ENCODE measurements around the gene PCNX3. TPM values are rescaled to one million over a fixed set of nuclear protein-coding genes. Genes with fewer than 3 reads are reported as not detected.

The PCNX3 gene
- polyA plus RNA-seq, 1 donor (not counting 4 experiments of a cell fraction or from before 2014, with no cell fraction given): 6.1 TPM

GRCh38 chr11:65621460-65621859 lies 5.9 kb downstream of the PCNX3 start:
- no peak overlapping the region for H2AFZ ChIP-seq (ENCODE audit: control insufficient read depth, low read length)
- TF ChIP-seq CTCF (optimal IDR thresholded peaks at IDR 0.05 in 1 of 3, IDR thresholded peaks at IDR 0.05 in 1 of 3, conservative IDR thresholded peaks at IDR 0.05 in 1 of 3; ENCODE audit: extremely low read depth in 1 of 3, insufficient read depth in 2 of 3, low read length in 3 of 3): no peak
- no peak for TF ChIP-seq EZH2 (IDR thresholded peaks at IDR 0.05; ENCODE audit: low read length)
- H3K27ac ChIP-seq (ENCODE audit: control insufficient read depth, insufficient read depth, low read length): no peak overlapping the region
- no peak overlapping the region for H3K4me3 ChIP-seq (ENCODE audit: control insufficient read depth in 2 of 3, extremely low read depth in 1 of 3, insufficient read depth in 2 of 3, low read depth in 1 of 3, low read length in 3 of 3)
- H3K9ac ChIP-seq (ENCODE audit: control insufficient read depth, extremely low read depth, insufficient read depth, low read length): no peak overlapping the region
- no peak for FAIRE-seq
- no peaks in the 10 kb centered on the region for H3K9me1 ChIP-seq (ENCODE audit: control insufficient read depth, extremely low read depth, insufficient read depth, low read length)
- H3K36me3 ChIP-seq (ENCODE audit: control insufficient read depth in 2 of 2, extremely low read depth in 1 of 2, insufficient read depth in 2 of 2, low read length in 2 of 2): peaks cover 55 to 56% of the 10 kb centered on the region in 2 experiments
- H3K4me2 ChIP-seq (ENCODE audit: control insufficient read depth, extremely low read depth, insufficient read depth, low read depth, low read length): no peak overlapping the region
- no peaks in the 10 kb centered on the region for H3K9me3 ChIP-seq (ENCODE audit: control insufficient read depth, low read depth, low read length)
- no peak for DNase-seq (ENCODE audit: low read depth, low spot score)
- peaks cover 41% of the 10 kb centered on the region for H3K79me2 ChIP-seq (ENCODE audit: control insufficient read depth, insufficient read depth, low read length)
- no peaks in the 10 kb centered on the region for H3K27me3 ChIP-seq (ENCODE audit: control insufficient read depth, extremely low read depth, insufficient read depth, low read length)
- dilution Hi-C loops (cut with MboI; ENCODE audit: extremely low pct_ligation_motif_present, low sequenced_read_pairs): no loop called here
- H3K4me1 ChIP-seq (ENCODE audit: control insufficient read depth, extremely low read depth, insufficient read depth, low read length): peaks cover 8% of the 10 kb centered on the region
- peaks cover 2% of the 10 kb centered on the region for H4K20me1 ChIP-seq (ENCODE audit: control insufficient read depth, extremely low read depth, insufficient read depth, low read length)

- Histone ChIP-seq H3K9ac (ENCODE audit: control insufficient read depth, extremely low read depth, insufficient read depth, low read length) (no peak overlapping the region), H3K4me2 (ENCODE audit: control insufficient read depth, extremely low read depth, insufficient read depth, low read depth, low read length) (no peak overlapping the region), H3K9me1 (ENCODE audit: control insufficient read depth, extremely low read depth, insufficient read depth, low read length) (no peaks in the 10 kb centered on the region), H3K27me3 (ENCODE audit: control insufficient read depth, extremely low read depth, insufficient read depth, low read length) (no peaks in the 10 kb centered on the region), H3K36me3 (ENCODE audit: control insufficient read depth in 2 of 2, extremely low read depth in 1 of 2, insufficient read depth in 2 of 2, low read length in 2 of 2) (peaks cover 60% of the 10 kb centered on the region in 2 experiments), H3K4me1 (ENCODE audit: control insufficient read depth, extremely low read depth, insufficient read depth, low read length) (peaks cover 3% of the 10 kb centered on the region), H3K79me2 (ENCODE audit: control insufficient read depth, insufficient read depth, low read length) (peaks cover 36% of the 10 kb centered on the region), H2AFZ (ENCODE audit: control insufficient read depth, low read length) (no peak overlapping the region), H3K4me3 (ENCODE audit: control insufficient read depth in 2 of 3, extremely low read depth in 1 of 3, insufficient read depth in 2 of 3, low read depth in 1 of 3, low read length in 3 of 3) (no peak overlapping the region), H4K20me1 (ENCODE audit: control insufficient read depth, extremely low read depth, insufficient read depth, low read length) (peaks cover 2% of the 10 kb centered on the region), H3K9me3 (ENCODE audit: control insufficient read depth, low read depth, low read length) (no peaks in the 10 kb centered on the region), H3K27ac (ENCODE audit: control insufficient read depth, insufficient read depth, low read length) (no peak overlapping the region)
- dilution Hi-C loops (cut with MboI; ENCODE audit: extremely low pct_ligation_motif_present, low sequenced_read_pairs): no loop called here
- no peak for FAIRE-seq
- DNase-seq (ENCODE audit: low read depth, low spot score): no peak
- no peak for TF ChIP-seq EZH2 (IDR thresholded peaks at IDR 0.05; ENCODE audit: low read length)
- no peak for TF ChIP-seq CTCF (optimal IDR thresholded peaks at IDR 0.05 in 1 of 3, IDR thresholded peaks at IDR 0.05 in 1 of 3, conservative IDR thresholded peaks at IDR 0.05 in 1 of 3; ENCODE audit: extremely low read depth in 1 of 3, insufficient read depth in 2 of 3, low read length in 3 of 3)
Observed at GRCh38 chr11:65622011-65622410, 6.4 kb downstream of the PCNX3 start.
